G401 (cell line): ENCODE measurements around the gene CCDC85B. TPM values are rescaled to one million over a fixed set of nuclear protein-coding genes. Genes with fewer than 3 reads are reported as not detected.
A peak's percentile ranks its signal among the peaks of the same experiment; 100 is the strongest.

Experiments used
- DNase-seq: peaks from one replicate; pipeline ENCODE4 v3.0.0-alpha.2; 2015; ENCODE audit warnings: low spot score
- in situ Hi-C: cut with HindIII; loops from 2 replicates; pipeline ENCODE4 v1.10.0; 2016; ENCODE audit warnings: low sequenced_read_pairs, mixed read lengths
- total RNA-seq: library from RNA; depleted of rRNA; stranded (reverse); fragments of >200 nt; shearing (Covaris generic); gene quantifications from 2 replicates; pipeline ENCODE4 v1.2.3, GENCODE V29; 2014

Gene CCDC85B
- total RNA-seq, 1 experiment from 2014 or later = 180 TPM

- in situ Hi-C loops = no loop called here
- DNase-seq = no peak
These were observed 23.8 kb upstream of the CCDC85B start for GRCh38 chr11:65866509-65867283.

- in situ Hi-C loops = no loop called here
- no peak for DNase-seq
These were observed 23.0 kb upstream of the CCDC85B start for GRCh38 chr11:65867284-65868071.

- in situ Hi-C loops = no loop called here
- DNase-seq = peak; percentile 75
These were observed 22.3 kb upstream of the CCDC85B start for GRCh38 chr11:65868076-65868667.

GRCh38 chr11:65868907-65869306 lies 21.6 kb upstream of the CCDC85B start:
- no peak for DNase-seq
- in situ Hi-C loops = no loop called here

GRCh38 chr11:65869643-65870306 lies 20.7 kb upstream of the CCDC85B start:
- no peak for DNase-seq
- in situ Hi-C loops = no loop called here

GRCh38 chr11:65870307-65870658 lies 20.2 kb upstream of the CCDC85B start:
- in situ Hi-C loops = no loop called here
- DNase-seq = no peak

- DNase-seq = no peak
- in situ Hi-C loops = no loop called here
These were observed 19.5 kb upstream of the CCDC85B start for GRCh38 chr11:65870706-65871681.

- in situ Hi-C loops = no loop called here
- peak; percentile 35 for DNase-seq
These were observed 18.5 kb upstream of the CCDC85B start for GRCh38 chr11:65871811-65872548.

GRCh38 chr11:65872586-65873317 lies 17.7 kb upstream of the CCDC85B start, which contains the start of gene EFEMP2:
TSS of gene EFEMP2 (minus strand) at chr11:65872800. CDS start at chr11:65872354, 446 bp downstream.
- DNase-seq = no peak
- in situ Hi-C loops = no loop called here

GRCh38 chr11:65873318-65874156 lies 16.9 kb upstream of the CCDC85B start:
- DNase-seq = peak; percentile 94
- in situ Hi-C loops = no loop called here

- in situ Hi-C loops = no loop called here
- no peak for DNase-seq
These were observed 10.9 kb upstream of the CCDC85B start, which contains the start of gene CTSW for GRCh38 chr11:65879617-65880016. TSS of gene CTSW (plus strand) at chr11:65879837. CDS start at chr11:65879855, 18 bp downstream.

- in situ Hi-C loops = no loop called here
- DNase-seq = no peak
These were observed 10.4 kb upstream of the CCDC85B start for GRCh38 chr11:65880027-65880426.

- in situ Hi-C loops = no loop called here
- DNase-seq = no peak
These were observed 9.5 kb upstream of the CCDC85B start for GRCh38 chr11:65880844-65881421.

- no peak for DNase-seq
- in situ Hi-C loops = no loop called here
These were observed 8.1 kb upstream of the CCDC85B start for GRCh38 chr11:65882120-65883057.
